Measurements from ENCODE around the gene KLHL25.

The KLHL25 gene

GRCh38 chr15:85757939-85758654 is 36.6 kb downstream of the KLHL25 start:
- no peak overlapping the region for H3K4me3 ChIP-seq (ENCODE audit: control insufficient read depth, low read depth, low read length)
- no peak for TF ChIP-seq CTCF (IDR thresholded peaks at IDR 0.05; ENCODE audit: control insufficient read depth, insufficient read depth, low read depth, low read length, missing control alignments)

GRCh38 chr15:85757073-85757938 is 37.4 kb downstream of the KLHL25 start:
- no peak for DNase-seq (ENCODE audit: low read depth)
- TF ChIP-seq CTCF (IDR thresholded peaks at IDR 0.05; ENCODE audit: control insufficient read depth, insufficient read depth, low read depth, low read length, missing control alignments): no peak
- H3K4me3 ChIP-seq (ENCODE audit: control insufficient read depth, low read depth, low read length): no peak overlapping the region

More at GRCh38 chr15:85757939-85758654, 36.6 kb downstream of the KLHL25 start:
- DNase-seq (ENCODE audit: low read depth): no peak

- no peak for TF ChIP-seq CTCF (IDR thresholded peaks at IDR 0.05; ENCODE audit: control insufficient read depth, insufficient read depth, low read depth, low read length, missing control alignments)
- DNase-seq (ENCODE audit: low read depth): no peak
- H3K4me3 ChIP-seq (ENCODE audit: control insufficient read depth, low read depth, low read length): no peak overlapping the region
Observed at GRCh38 chr15:85756411-85757072, 38.2 kb downstream of the KLHL25 start.

GRCh38 chr15:85755942-85756341 is 38.8 kb downstream of the KLHL25 start:
- no peak for DNase-seq (ENCODE audit: low read depth)

GRCh38 chr15:85755471-85755870 is 39.3 kb downstream of the KLHL25 start:
- TF ChIP-seq CTCF (IDR thresholded peaks at IDR 0.05; ENCODE audit: control insufficient read depth, insufficient read depth, low read depth, low read length, missing control alignments): no peak
- DNase-seq (ENCODE audit: low read depth): no peak
- no peak overlapping the region for H3K4me3 ChIP-seq (ENCODE audit: control insufficient read depth, low read depth, low read length)

More at GRCh38 chr15:85755942-85756341, 38.8 kb downstream of the KLHL25 start:
- TF ChIP-seq CTCF (IDR thresholded peaks at IDR 0.05; ENCODE audit: control insufficient read depth, insufficient read depth, low read depth, low read length, missing control alignments): no peak
- no peak overlapping the region for H3K4me3 ChIP-seq (ENCODE audit: control insufficient read depth, low read depth, low read length)

GRCh38 chr15:85754989-85755388 is 39.7 kb downstream of the KLHL25 start:
- no peak overlapping the region for H3K4me3 ChIP-seq (ENCODE audit: control insufficient read depth, low read depth, low read length)

More at GRCh38 chr15:85754989-85755388, 39.7 kb downstream of the KLHL25 start:
- no peak for TF ChIP-seq CTCF (IDR thresholded peaks at IDR 0.05; ENCODE audit: control insufficient read depth, insufficient read depth, low read depth, low read length, missing control alignments)
- no peak for DNase-seq (ENCODE audit: low read depth)

Measured in AG09309 (cell line).